Fibroblast of villous mesenchyme (primary cell): ENCODE data around the gene ESRRG. TPM values are rescaled to one million over a fixed set of nuclear protein-coding genes. Genes with fewer than 3 reads are reported as not detected.
A peak's percentile ranks its signal among the peaks of the same experiment; 100 is the strongest.

Source experiments
- DNase-seq: peaks from one replicate; pipeline ENCODE4 v3.0.0-alpha.2; 2010; ENCODE audit warnings: low read depth
- H3K4me3 ChIP-seq: 2 replicates; pipeline ENCODE4 v1.5.1; 2011; ENCODE audit warnings: low read depth, mild to moderate bottlenecking, low read length
- total RNA-seq: library from RNA; depleted of rRNA; stranded (reverse); fragments of >200 nt; gene quantifications from 2 replicates; pipeline ENCODE4 v1.2.3, GENCODE V29; 2012
- TF ChIP-seq, protein P1 (sequence below): IDR thresholded peaks from 2 replicates; pipeline ENCODE4 v1.5.1; 2012; ENCODE audit warnings: low read depth, mild to moderate bottlenecking, low read length; ENCODE audit not compliant: insufficient read depth

Gene ESRRG
- total RNA-seq, 1 donor: under 0.01 TPM

DNA sequence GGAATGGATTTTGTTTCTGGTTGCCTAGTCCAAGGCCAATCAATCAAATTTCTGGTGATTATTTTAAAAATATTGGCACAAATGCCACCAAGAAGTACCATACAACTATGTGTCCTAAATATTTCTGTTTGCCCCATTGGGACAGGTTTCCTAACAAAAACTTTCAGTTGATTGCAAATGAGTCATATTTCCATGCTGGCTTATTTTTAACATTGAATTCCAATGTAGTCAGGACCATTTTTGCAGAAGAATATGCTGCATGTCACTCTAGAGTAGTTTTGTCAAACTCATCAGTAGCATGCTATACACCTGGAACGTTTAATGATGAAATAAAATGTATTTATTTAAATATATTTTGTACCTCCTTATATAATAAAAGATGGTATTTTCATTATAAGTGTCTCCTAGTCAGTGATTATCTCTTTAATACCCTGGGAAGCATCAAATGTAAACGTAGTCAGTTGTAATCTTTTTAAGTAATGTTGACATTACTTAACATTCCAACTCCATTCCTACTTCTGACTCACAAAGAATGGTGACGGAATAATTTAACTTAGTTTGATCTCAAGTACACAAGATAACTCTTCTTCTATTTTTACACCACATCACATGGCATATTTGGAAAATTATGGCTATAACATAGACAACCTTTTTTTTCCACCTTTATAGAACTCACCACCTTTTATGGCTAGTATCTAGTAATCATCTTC is 261.0 kb downstream of the ESRRG start:
- no peak overlapping the region for H3K4me3 ChIP-seq
- TF ChIP-seq, protein P1, sequence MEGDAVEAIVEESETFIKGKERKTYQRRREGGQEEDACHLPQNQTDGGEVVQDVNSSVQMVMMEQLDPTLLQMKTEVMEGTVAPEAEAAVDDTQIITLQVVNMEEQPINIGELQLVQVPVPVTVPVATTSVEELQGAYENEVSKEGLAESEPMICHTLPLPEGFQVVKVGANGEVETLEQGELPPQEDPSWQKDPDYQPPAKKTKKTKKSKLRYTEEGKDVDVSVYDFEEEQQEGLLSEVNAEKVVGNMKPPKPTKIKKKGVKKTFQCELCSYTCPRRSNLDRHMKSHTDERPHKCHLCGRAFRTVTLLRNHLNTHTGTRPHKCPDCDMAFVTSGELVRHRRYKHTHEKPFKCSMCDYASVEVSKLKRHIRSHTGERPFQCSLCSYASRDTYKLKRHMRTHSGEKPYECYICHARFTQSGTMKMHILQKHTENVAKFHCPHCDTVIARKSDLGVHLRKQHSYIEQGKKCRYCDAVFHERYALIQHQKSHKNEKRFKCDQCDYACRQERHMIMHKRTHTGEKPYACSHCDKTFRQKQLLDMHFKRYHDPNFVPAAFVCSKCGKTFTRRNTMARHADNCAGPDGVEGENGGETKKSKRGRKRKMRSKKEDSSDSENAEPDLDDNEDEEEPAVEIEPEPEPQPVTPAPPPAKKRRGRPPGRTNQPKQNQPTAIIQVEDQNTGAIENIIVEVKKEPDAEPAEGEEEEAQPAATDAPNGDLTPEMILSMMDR: no peak
- DNase-seq: peak; percentile 82

DNA sequence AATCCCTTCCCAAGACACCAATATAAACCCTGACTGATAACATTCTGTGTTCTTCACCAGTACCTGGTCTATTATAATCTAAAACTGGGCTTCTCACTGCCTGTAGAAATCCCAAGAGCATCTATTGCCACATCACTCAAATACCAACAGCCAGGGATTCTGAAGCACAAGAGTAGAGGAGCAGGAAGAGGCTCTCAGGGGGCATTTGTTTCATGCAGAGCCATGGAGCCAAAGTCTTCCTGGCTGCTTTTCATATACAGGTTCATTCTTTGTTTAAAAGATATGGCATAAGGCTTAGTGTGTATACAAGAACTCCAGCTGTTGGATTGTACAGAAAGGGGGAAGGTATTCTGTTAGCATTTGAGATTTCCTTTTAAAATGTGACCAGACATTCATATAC is 261.8 kb downstream of the ESRRG start:
- TF ChIP-seq, protein P1: no peak
- peak; percentile 18 for DNase-seq
- H3K4me3 ChIP-seq: no peak overlapping the region

DNA sequence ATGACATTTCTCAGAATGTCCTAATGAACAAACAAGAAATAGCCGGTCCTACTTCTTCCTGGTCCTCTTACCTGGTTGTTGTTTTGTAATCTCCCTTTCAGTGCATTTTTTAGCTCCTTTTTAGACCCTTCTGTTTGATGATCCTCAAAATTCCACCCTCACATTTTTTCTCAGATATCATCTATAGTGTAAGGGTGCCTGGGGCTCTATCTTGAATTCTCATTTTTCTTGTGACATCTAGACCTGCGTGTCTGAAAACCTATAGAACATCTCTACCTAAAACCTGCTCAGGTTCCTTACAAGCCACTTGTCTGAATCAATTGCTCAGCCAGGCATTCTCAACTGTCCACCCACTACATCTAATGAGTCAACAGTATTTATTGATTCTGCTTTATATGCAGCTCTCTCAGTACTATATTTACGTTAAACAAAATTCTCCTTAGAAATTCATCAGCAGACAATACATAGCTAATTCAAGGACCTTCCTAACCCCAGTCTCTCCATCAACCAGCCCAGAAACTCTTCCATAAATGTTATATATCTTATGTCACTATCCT is 263.5 kb downstream of the ESRRG start:
- TF ChIP-seq, protein P1: no peak
- no peak overlapping the region for H3K4me3 ChIP-seq
- no peak for DNase-seq

DNA sequence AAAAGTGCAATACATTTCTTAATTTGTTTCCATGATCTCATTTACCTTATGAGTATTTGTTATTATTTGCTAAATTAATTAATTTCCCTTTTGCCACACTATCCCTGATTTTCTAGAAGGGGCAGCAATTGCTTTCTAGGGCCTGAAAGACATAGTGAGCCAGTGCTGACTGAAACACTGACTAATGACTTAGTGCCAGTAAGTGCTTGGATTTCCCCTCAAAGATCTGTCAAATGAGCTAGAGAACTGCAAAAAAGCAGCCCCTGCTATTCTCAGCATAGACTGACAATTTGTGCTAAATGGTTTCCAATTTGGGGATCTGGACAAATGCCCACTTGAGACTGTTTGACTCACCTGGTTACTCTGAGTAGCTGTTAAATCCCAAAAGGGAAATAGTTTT is 264.4 kb downstream of the ESRRG start:
- H3K4me3 ChIP-seq: no peak overlapping the region
- no peak for DNase-seq
- TF ChIP-seq, protein P1: no peak

DNA sequence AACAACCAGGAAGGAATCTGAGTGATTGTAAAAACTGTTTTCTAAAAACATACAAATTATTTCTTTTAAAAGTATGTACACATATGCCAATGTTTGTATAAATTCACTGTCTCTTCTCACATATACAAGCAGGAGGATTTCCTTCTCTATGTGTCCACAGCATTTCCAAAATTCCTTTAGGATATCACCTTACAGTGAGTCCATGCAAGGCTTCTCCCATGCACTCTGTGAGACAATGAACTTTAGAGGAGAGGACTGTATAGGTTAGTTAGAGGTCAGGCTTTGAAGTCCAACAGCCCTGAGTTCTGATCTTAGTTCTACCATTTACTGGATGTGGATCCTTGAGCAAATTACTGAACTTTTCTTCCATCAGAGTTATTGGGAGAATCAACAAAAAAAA is 265.9 kb downstream of the ESRRG start:
- TF ChIP-seq, protein P1: no peak

DNA sequence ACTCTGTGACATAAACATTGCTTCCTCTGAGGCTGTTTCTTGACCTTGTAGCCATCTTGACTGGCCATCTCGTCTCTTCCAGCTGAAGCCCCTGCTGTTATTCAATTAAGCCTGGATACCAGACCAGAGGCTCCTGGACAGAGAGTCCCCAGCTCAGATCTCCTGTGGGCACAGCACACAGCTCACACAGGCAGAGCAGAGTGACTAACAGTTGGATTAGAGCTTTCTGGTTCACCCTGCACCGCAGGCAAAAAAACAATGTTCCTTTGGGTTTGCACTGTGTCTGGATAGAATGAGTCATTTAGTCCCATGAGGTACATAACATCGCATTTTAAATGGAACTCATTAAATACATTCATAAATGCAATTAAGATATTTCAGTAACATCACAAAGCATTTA is 266.5 kb downstream of the ESRRG start:
- TF ChIP-seq, protein P1: no peak
- DNase-seq: peak; percentile 62
- no peak overlapping the region for H3K4me3 ChIP-seq

More for the DNA sequence above, 265.9 kb downstream of the ESRRG start:
- H3K4me3 ChIP-seq: no peak overlapping the region
- DNase-seq: no peak

DNA sequence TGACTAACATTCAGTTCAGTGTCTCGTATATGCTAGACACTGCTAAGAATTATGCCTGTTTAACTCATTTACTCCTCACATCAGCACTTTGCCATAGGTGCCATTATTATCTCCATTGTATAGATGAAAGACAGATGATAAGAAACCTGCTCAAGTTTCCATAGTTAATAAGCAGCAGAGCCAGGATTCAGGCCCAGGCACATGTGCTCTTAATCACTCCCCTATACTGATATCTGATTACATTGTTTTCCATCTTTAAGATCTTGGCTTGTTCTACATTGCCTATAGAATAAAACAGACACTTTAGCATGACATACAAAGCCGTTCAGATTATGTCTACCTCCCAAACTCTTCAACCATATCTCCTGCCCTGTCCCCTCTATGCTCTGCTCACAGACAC is 269.5 kb downstream of the ESRRG start:
- H3K4me3 ChIP-seq: no peak overlapping the region
- TF ChIP-seq, protein P1: no peak
- DNase-seq: no peak
